ENCODE data around the gene ANO7.

ANO7 gene

DNA sequence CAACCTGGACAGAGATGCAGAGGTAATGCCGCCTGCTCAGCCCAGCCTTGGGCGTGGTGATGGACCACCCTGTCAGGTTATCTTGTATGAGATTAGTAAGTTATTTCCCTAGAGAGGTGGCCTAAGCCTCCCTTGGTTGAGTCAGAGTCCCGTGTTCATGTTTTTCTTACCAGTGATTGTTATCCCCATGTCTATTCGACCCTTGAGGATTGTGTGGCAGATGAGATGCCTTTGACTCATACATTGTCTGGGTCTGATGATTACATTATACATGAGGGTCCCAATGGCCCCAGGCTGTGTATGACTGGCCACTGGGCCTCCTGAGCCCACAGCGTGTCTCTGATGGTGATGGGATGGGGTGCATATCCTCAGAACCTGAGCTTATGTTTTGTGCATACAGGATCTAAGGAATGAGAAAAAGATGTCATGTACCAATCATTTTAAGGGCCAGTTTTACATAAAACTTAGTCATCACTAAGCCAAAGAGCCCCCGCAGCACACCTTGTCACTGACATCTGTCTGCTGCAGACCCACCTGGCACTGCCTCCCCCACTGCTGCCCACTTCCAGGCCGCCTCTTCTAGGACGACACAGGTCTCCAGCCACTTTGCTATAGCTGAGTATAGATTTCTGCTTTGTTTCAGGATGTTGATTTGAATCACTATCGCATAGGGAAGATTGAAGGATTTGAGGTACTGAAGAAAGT is 30.5 kb upstream of the ANO7 start:
- DNase-seq = no peak

DNA sequence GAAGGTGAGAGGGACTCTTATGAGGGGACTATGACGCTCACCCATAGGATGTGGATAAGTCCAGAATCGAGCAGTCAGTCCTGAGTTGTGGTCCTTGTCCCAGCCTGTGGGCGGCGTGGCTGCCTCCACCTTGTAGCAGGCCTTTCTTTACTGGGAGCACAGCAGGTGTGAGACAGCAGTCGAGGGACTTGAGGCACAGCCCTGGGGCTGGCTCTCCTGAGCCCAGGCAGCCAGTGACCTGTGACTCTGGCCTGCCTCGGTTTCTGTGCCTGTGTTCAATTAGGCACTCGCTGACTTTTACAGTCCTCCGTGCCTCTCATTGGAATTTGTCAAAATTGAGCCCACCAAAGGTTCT is 30.0 kb upstream of the ANO7 start:
- DNase-seq = no peak

DNA sequence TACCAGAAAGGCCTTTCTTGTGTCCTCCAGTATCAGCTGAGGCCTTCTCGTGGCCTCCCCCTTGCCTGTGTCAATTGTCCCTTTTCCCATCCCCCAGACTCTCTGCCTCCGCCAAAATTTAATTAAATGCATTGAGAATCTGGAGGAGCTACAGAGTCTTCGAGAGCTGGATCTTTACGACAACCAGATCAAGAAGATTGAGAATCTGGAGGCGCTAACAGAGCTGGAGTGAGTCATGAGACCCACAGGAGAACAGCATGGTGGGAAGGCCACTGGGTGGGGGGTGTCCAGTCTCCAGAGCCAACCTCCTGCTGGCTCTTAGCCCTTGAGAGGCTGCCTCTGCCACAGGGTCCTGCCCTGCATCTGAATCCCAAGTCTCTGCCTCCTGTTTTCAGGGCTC is 29.4 kb upstream of the ANO7 start:
- DNase-seq = no peak

DNA sequence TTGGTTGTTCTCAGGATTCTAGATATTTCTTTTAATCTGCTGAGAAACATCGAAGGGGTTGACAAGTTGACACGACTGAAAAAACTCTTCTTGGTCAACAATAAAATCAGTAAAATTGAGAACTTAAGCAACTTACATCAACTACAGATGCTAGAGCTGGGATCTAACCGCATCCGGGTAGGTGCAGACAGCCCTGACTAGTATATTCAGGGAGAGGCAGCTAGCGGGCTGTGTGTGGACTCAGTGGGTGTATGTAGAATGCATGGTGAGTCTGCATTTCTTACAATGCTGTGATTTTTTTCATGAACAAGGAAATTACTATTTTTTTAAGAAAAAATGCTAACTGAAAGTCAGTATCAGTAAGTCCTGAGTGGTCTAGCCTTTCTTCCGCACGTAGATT is 28.2 kb upstream of the ANO7 start:
- DNase-seq = no peak

DNA sequence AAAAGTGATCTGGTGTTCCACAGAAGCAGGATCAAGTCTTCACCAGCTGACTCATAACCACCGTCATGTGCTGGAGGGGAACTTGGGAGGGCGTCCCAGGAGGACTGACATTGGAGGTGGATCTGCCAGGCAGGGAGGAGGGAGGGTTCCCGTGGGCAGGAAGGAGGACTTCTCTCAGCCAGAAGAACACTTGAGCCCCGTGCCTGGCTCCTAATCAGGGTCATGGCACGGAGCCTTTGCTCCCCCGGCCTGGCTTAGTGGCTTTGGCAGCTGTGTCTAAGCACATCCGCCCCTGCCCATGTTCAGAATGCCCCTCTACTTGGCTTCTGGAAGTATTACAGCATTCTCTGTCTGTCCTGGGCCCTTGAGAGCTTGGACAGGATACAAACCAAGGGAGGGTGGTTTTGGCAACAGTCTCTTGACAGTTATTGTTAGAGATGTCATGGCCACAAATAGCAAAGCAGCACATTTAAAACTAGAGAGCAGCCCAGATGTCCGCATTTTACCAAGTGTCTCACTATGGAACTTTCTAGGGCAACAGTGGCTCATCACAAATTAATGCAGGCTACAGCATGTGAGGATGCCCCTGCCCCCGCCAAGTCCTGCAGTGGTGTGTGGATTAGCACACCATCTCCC is 26.7 kb upstream of the ANO7 start:
- DNase-seq = no peak

DNA sequence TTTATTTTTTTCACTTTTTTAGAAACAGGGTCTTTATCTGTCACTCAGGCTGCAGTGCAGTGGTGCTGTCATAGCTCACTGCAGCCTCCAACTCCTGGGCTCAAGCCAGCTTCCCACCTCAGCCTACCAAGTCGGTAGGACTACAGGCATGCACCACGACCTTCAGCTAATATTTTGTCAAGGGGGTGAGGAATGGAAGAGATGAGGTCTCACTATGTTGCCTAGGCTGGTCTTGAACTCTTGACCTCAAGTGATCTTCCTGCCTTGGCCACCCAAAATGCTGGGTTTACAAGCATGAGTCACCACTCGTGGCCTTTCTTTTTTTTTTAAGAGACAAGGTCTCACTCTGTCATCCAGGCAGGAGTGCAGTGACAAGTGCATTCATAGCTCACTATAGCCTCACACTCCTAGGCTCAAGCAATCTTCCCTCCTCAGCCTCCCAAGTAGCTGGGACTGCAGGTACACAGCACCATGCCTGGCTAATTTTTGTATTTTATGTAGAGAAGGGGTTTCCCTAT is 24.8 kb upstream of the ANO7 start:
- no peak for DNase-seq

DNA sequence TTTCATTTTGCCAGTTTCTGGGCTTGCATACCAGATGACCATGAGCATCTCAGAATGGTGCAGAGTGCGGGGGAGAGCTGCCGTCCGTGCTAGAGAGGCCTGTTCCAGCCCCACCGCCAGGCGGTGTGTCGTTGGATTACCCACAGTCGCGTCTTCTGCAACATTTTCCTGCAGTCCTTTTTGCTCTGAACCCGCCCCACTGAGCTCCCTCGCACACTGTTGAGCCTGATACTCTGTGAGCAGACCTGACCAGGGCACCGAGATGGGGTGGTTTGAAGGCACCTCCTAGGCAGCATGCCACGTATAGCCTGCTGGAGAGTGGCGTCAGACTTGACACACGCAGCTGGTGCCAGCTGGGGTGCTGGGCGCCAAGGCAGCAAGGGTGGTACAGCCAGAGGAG is 20.1 kb upstream of the ANO7 start:
- no peak for DNase-seq

DNA sequence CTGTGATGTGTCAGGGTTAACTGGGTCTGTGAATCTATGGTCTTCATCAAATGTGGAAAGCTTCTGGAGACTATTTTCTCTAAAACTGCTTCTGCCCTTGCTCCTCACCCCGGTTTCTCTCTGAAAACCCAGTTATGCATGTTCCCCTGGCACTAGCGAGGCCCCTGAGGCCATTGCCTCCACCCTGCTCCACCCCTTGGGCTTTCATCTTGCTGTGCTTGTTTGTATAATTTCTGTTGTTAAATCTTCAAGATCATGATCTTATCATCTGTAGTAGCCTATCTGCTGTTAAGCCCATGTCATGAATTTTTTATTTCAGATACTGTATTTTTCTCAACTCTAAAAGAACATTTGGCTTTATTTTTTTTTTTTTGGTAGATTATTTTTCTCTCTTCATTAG is 14.9 kb upstream of the ANO7 start:
- DNase-seq = no peak

DNA sequence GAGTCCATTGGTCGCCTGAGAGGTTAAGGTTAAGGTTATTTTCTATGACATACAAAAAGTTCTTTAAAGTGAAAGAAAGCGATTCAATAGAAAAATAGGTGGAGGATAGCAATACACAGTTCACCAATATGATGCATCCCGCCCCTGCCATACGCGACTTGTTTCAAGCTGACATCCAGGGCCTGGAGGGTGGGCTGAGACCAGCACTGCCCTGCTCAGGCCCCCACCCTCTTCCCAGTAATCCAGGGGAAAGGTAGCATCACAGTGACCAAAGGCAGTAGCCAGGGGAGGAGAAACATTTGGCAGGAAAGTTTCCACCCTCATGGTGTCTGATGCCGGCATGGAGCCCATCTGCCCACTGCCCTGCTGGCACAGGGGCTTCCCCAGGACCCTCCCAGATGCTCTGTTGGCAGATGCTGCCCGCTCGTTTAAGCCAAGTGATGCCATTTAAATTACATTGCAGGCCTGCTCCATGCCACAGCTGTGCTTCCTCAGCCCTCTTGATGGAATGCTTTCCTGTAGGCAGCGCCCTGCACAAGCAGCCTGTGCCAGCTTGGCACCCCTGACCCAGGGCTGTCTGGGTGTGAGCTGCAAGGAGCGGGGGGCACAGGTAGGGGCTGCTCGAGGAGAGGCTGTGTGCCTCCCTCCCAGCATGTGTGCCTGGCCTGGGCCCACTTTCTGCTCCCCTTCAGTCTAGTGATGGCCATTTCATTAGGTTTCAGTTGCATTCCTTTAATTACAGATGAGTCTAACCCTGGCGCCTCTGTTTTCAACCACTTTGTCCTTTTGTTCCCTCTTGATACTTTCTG is 10.7 kb upstream of the ANO7 start:
- no peak for DNase-seq

DNA sequence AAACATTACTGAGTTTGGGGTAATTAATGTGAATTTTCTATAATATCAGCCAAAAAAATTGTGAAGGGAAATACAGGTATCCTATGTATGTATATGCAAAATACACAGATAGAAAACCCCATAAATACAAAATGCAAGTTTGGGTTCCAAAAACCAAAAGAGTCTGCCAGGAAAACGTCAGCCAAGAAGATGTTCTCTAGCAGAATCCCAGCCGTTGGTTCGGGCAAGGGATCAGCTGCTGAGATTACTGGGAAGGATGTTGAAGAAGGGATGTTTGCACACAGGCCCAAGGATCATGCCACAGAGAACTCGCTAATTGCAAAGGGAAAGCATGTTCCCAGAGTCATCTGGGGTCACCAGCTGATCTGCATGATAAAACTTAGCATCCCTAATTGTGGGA is 9.5 kb upstream of the ANO7 start:
- DNase-seq = no peak

DNA sequence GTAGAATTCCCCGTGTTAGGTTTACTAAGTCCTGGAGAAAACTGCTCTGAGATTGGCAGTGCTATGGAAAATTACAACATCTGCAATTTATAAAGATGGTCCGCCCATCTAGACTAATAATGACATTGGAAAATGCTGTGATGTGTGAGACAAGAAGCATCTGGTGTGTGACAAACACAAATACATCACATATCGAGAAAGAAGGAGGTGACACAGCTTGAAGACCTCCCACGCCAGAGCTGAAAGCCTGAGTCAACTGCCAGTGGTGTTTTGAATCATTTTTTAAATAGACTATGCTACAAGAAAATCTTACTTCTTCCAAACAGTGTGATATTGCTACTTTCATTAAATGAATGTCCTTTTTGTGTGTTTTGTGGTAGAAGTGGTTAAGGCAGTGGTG is 8.6 kb upstream of the ANO7 start:
- DNase-seq = no peak

DNA sequence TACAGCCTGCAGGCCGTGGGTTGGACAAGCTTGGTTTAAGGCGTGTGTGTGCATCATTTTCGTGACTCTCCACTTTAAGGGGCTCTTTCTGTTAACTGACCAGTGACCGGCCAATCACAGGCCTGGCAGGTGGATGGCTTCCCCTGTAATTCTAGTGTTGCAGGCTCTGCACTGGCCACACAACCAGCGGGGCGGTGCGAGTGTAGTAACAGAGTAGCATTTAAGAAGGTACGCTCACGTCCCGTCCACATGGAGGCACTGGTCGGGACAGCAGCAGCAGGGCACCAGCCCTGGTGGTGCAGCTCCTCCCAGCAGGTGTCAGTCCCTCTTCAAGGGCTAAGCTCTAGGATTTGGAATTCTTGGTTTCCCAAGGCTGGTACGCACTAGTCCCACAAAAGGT is 8.0 kb upstream of the ANO7 start:
- DNase-seq = no peak

DNA sequence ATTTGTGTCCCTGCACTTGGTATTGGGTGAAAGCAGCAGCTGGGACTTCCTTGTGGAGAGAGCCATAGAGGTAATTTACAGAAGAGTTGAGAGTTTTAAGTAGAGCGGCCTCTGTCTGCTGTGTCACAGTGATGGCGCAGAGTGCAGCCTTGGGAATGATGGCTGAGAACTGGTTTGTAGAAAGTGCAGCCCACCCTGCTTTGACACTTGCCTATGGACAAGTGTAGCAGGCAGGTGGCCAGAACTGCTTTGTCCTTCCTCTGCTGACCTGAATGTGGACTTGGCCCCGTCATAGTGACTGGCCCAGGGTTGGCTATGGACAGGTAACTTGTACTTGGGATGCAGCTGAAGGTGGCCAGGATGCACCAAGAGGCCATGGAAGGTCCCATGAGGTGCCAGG is 6.4 kb upstream of the ANO7 start:
- no peak for DNase-seq

DNA sequence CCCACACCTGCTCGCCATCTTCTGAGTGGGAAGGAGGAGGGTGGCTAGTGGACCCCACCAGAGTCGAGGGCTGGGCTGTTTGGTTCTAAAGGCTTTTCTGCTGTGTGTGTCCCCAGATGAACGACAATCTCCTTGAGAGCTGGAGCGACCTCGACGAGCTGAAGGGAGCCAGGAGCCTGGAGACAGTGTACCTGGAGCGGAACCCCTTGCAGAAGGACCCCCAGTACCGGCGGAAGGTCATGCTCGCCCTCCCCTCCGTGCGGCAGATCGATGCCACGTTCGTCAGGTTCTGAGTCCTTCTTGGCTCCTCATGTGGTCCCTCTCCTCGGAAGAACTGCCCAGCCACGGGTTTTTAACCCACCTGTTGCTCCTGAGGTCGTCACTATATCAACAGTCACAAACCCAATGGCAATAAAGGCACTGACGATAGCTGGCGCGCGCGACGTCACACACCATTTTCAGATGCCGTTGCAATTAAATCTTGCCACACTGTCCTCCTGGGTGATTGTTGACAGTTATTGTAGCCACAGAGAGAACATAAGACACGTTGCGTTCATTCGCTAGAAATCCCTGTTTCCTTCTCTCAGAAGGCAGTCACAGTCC is 5.8 kb upstream of the ANO7 start:
- DNase-seq = no peak

DNA sequence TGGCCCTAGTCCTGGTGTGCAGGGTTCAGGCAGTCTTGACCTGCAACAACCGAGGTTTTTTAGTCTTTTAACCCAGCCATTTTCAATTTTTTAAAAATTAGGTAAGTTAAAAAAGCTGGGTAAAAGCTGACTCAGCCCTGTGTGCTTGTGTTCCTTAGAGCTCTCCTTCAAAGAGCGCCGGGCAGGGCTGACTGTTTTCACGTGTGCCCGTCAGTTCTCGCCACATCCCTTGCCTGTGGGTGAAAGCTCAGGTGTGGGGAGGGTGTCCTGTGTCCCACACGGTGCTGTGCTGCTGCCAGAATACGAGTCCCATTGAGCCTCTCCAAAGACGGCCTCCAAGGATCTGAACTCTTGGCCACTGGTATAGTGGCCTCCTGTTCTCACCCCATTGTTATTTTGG is 5.3 kb upstream of the ANO7 start:
- no peak for DNase-seq

DNA sequence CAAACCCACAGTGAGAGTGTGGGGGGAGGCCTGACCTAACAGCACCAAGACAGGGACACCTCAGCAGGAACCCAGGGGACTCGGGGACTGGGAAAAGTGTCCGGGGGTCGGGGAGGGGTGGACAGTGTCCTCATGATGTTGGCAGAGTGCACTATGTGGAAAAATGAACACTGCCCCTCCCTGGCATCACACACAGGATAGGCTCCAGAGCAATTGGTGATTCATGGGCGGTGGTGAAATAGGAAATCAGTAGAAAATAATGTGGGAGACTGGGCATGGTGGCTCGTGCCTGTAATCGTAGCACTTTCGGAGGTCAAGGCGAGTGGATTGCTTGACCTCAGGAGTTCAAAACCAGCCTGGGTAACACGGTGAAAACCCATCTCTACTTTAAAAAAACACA is 3.6 kb upstream of the ANO7 start:
- DNase-seq = no peak

DNA sequence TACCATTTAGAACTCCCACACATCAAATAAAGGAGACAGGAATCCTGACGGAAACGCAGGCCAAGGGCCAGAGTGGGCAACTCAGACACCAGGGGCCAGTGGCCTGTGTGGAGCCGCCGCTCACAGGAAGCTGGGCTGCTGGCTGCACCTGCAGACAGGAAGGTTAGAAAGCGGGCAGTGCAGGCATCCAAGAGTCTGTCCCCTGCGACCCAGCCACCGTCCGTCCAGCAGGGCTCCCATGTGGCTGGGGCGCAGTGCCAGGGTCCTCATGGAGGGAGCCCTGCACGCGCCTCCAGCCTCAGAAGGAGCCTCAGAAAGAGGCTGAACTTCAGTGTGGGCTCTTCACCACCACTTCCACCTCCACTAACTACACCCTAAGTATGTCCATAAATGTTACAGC is 2.5 kb upstream of the ANO7 start:
- DNase-seq = no peak

DNA sequence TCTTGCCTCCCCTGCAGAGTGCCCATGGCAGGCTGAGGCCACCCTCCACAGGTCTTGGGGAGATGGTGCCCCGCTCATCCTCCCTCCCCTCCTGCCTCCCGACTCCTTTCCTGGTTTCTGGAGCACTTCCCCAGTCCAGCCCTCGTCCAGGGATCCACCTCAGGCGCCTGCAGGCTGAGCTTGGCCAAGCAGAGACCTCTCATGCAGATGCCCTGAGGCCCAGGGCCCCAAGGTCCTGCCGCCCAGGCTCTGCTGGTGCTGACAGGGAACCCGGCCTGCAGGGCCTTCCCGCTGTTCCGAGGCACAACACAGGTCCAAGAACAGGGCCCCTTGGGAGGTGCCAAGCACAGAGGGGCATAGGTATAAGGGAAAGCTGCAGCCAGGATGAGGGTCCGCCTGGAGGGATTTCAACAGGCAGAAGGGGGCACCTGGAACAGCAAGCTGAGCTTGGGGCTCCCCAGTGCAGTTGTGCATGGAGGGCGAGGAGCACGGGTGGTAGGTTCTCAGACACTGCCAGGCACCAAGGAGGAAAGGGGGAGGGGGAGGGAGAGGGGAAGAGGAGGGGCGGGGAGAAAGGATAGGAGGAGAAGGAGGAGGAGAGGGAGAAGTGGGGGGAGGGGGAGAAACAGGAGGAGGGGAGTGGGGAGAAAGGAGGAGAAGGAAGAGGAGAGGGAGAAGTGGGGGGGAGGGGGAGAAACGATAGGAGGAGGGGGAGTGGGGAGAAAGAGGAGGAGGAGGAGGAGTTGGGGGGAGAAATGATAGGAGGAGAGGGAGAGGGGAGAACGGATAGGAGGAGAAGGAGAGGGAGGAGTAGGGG is 1.2 kb upstream of the ANO7 start:
- no peak for DNase-seq

DNA sequence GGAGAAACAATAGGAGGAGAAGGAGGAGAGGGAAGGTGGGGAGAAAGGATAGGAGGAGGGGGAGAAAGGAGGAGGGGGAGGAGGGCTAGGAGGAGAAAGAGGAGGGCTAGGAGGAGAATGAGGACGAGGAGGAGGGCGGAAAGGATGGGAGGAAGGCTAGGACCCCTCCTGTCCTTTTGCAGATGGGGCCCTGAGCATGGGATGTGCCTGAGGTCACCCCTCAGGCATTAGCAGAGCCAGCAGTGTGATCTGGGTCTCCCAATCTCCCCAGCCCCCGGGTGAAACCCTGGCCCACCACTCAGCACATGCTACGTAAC is 601 bp upstream of the ANO7 start:
- DNase-seq = no peak

DNA sequence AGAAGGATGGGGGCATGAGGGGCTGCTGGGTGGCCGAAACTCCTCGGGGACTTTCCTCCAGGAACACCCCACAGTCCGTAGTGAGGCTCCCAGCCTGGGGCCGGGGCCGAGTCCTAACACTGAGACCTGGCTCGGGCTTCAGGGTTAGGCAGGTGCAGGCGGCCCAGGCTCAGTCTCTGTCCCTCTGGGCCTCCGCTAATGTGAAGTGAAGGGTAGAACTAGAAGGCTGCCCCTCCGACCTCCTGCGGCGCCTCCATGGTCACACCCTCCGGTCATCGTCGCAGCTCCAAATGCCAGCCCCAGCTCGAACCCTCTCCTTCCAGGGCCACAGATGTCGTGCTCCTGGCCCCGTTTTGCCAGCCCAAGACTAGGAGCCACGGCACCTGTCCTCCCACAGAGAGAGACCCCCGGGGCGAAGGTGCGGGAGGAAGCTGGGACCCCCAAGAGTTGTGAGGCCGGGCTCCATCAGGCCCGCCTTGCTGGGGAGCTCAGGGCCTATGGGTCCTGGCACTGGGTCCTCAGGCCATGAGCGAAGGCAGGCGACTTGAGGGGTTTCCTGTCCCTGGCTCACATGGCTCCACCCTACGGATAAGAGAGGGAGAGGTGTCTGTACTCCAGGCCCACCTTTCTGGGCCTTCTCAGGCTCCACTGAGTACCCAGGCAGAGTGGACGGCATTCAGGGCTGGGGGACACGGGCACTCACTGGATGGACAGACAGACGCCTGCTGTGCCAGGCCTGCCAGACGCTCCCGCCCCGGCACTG is 797 bp downstream of the ANO7 start:
- no peak for DNase-seq

DNA sequence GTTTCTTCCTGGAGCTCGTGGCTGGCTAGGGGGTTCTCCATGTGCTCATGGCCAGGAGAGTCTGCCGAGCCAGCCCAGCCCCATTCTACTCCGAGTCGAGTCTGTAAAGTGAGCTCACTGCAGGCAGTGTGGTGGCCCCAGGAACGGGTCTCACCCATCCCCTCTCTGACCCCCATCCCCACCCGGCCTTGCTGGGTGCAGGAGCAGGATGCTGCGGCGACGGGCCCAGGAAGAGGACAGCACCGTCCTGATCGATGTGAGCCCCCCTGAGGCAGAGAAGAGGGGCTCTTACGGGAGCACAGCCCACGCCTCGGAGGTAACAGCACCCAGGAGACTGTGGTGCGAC is 1.4 kb downstream of the ANO7 start:
- DNase-seq = no peak

DNA sequence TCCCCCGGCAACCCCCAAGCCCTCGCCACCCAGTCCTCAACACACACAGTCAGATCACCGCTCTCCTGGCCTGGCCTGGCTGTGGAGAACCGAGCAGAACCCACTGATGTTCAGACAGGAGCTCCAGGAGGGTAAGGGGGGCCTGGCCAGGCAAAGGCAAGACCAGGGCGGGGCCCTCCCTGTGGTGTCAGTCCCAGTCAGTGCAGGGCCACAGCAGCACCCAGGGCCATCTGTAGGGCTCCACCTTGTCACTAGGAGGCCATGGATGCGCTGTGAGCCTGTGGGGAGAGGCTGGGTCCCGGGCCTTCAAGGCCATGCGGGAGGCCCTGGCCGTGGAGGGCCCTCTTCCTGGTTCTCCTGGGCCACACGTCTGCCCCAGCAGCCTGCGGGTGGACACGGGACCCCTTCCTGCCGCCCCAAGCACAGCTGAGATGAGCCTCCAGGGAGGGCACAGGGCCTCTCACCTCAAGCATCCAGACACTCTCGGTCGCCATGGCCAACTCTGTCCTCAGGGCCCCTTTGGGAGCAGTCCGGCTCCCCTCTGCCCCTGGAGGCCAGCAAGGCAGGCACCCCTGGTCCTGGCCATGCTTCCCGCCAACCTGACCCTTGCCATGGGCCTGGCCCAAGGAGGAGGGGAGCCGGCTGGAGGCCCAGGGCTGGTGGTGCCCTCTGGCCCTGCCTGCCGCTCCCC is 2.0 kb downstream of the ANO7 start:
- DNase-seq = no peak
